Panc1 (cell line): ENCODE data around the gene SEBOX. TPM values are rescaled to one million over a fixed set of nuclear protein-coding genes. Genes with fewer than 3 reads are reported as not detected.

Experiments
- ATAC-seq: fragments of 200-7000 bp; cut with Tn5 transposase; 2 replicates; pipeline ENCODE4 v1.9.1; 2020; ENCODE audit warnings: mild to moderate bottlenecking, moderate library complexity
- BruUV-seq: library from RNA; stranded (reverse); fragments of 400-500 nt; replicated peaks from 2 replicates; lab custom pipeline; 2021; lab: Mats Ljungman, UMichigan
- CTCF ChIA-PET: fragments of 300-600 bp; sonication (Branson Sonifier 250); formaldehyde crosslinking; loops from one replicate; lab custom pipeline; 2022; ENCODE audit warnings: antibody characterized with exemption; lab: Charles Lee
- POLR2A ChIA-PET: fragments of 300-600 bp; sonication (Branson Sonifier 250); formaldehyde crosslinking; loops from one replicate; lab custom pipeline; 2022; ENCODE audit warnings: antibody characterized with exemption; lab: Charles Lee
- DNase-seq: peaks from one replicate; pipeline ENCODE4 v3.0.0-alpha.2; 2010; ENCODE audit warnings: low read depth, low spot score
- H3K27ac ChIP-seq: 2 replicates; pipeline ENCODE4 v1.5.1; 2011; ENCODE audit warnings: mild to moderate bottlenecking, low read length, inconsistent platforms
- H3K27me3 ChIP-seq: fragments of 200-500 bp; sonication (Bioruptor generic); 2 replicates; pipeline ENCODE4 v1.6.0; 2014; ENCODE audit warnings: low read length, inconsistent platforms; ENCODE audit not compliant: control insufficient read depth, insufficient read depth
- H3K36me3 ChIP-seq: fragments of 200-500 bp; sonication (Bioruptor generic); 2 replicates; pipeline ENCODE4 v1.5.1; 2014; ENCODE audit warnings: inconsistent platforms, mild to moderate bottlenecking, low read length, moderate library complexity; ENCODE audit not compliant: control insufficient read depth, insufficient read depth
- H3K4me1 ChIP-seq: 2 replicates; pipeline ENCODE4 v1.5.1; 2011; ENCODE audit warnings: inconsistent platforms, mild to moderate bottlenecking, low read length, moderate library complexity; ENCODE audit not compliant: control insufficient read depth, insufficient read depth
- H3K4me3 ChIP-seq, 2 experiments: 2 replicates each; pipeline ENCODE4 v1.5.1; 2011 to 2012; ENCODE audit warnings: low read depth in 2 of 2, low read length in 2 of 2, mild to moderate bottlenecking in 2 of 2, inconsistent platforms in 1 of 2, moderate library complexity in 1 of 2
- H3K9me3 ChIP-seq: fragments of 200-500 bp; sonication (Bioruptor generic); 2 replicates; pipeline ENCODE4 v1.5.1; 2014; ENCODE audit warnings: low read depth, mild to moderate bottlenecking, inconsistent platforms, low read length, moderate library complexity; ENCODE audit not compliant: control insufficient read depth, insufficient read depth
- POLR2AphosphoS5 ChIP-seq: IDR thresholded peaks from 2 replicates; pipeline ENCODE4 v1.6.1; 2012; ENCODE audit warnings: mild to moderate bottlenecking, low read depth, low read length, moderate library complexity
- SIN3A ChIP-seq: IDR thresholded peaks from 2 replicates; pipeline ENCODE4 v1.6.1; 2012; ENCODE audit warnings: low read depth, mild to moderate bottlenecking, low read length, moderate library complexity, borderline replicate concordance; ENCODE audit not compliant: insufficient read depth
- TCF7L2 ChIP-seq: IDR thresholded peaks from 2 replicates; pipeline ENCODE4 v1.6.1; 2011; ENCODE audit warnings: mild to moderate bottlenecking, low read depth, low read length, inconsistent platforms
- in situ Hi-C: cut with HindIII; loops from 2 replicates; pipeline ENCODE4 v1.10.0; 2016; ENCODE audit warnings: low sequenced_read_pairs, low pct_unique_long_range_greater_than_20kb
- intact Hi-C: fragments of 100-400 bp; cut with micrococcal nuclease; formaldehyde crosslinking; loops from one replicate; pipeline ENCODE4 v1.10.0; 2022; ENCODE audit not compliant: unreplicated experiment
- total RNA-seq: library from RNA; stranded (reverse); gene quantifications from one replicate; pipeline ENCODE4 v1.2.1, GENCODE V29; 2021; ENCODE audit not compliant: unreplicated experiment
- TF ChIP-seq, protein P1 (sequence below), 2 experiments: IDR thresholded peaks; 2 replicates each; pipeline ENCODE4 v1.6.1; 2011 to 2012; ENCODE audit warnings: low read depth in 2 of 2, control low read depth in 1 of 2, low read length in 1 of 2, mild to moderate bottlenecking in 1 of 2, moderate library complexity in 1 of 2; ENCODE audit not compliant: insufficient read depth in 1 of 2
- TF ChIP-seq, protein P2 (sequence below): fragments of 450-650 bp; IDR thresholded peaks from 2 replicates; pipeline ENCODE4 v1.5.1; 2017; ENCODE audit warnings: mild to moderate bottlenecking

Gene SEBOX
- total RNA-seq, 1 experiment from 2014 or later, result not detected

DNA sequence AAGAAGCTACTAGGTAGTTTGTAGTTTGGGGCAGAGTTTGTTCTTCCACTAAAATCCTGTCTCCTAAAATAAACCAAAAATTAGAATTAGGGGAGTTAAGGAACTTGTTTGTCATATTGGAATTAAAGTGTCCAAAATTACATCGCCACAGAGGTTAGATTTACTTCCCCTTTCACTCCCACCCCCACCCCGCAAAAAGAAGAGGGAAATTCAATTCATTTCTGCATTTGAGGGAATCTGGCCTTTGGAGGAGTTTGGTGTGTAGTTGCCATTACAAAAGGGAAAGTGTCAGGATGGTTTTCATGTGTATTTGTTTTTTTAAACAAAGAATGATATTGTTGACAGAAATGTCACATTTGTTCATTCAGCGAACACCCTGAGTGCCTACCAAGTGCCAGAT, 40.2 kb downstream of the SEBOX start:
- no TSS peak for BruUV-seq
- Histone ChIP-seq H3K4me1 (peaks cover 18% of the 10 kb centered on the region; the same call in 1 of the 2 replicates), H3K27me3 (no peaks in the 10 kb centered on the region), H3K36me3 (no peaks in the 10 kb centered on the region), H3K27ac (no peak overlapping the region), H3K9me3 (no peaks in the 10 kb centered on the region), H3K4me3 (no peak overlapping the region)
- intact Hi-C loops (no loop called here), in situ Hi-C loops (no loop called here)
- POLR2A ChIA-PET, result interaction anchor here (0.6 to 1.5 kb wide), 2 partner anchors 11 to 65 kb away, joined by 4 to 9 read pairs; partner anchors contain the start of genes IFT20 and TNFAIP1
- no peak for DNase-seq
- TF ChIP-seq TCF7L2, result no peak
- no peak for TF ChIP-seq POLR2AphosphoS5
- TF ChIP-seq, protein P1, sequence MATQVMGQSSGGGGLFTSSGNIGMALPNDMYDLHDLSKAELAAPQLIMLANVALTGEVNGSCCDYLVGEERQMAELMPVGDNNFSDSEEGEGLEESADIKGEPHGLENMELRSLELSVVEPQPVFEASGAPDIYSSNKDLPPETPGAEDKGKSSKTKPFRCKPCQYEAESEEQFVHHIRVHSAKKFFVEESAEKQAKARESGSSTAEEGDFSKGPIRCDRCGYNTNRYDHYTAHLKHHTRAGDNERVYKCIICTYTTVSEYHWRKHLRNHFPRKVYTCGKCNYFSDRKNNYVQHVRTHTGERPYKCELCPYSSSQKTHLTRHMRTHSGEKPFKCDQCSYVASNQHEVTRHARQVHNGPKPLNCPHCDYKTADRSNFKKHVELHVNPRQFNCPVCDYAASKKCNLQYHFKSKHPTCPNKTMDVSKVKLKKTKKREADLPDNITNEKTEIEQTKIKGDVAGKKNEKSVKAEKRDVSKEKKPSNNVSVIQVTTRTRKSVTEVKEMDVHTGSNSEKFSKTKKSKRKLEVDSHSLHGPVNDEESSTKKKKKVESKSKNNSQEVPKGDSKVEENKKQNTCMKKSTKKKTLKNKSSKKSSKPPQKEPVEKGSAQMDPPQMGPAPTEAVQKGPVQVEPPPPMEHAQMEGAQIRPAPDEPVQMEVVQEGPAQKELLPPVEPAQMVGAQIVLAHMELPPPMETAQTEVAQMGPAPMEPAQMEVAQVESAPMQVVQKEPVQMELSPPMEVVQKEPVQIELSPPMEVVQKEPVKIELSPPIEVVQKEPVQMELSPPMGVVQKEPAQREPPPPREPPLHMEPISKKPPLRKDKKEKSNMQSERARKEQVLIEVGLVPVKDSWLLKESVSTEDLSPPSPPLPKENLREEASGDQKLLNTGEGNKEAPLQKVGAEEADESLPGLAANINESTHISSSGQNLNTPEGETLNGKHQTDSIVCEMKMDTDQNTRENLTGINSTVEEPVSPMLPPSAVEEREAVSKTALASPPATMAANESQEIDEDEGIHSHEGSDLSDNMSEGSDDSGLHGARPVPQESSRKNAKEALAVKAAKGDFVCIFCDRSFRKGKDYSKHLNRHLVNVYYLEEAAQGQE (IDR thresholded peaks at IDR 0.05; ENCODE audit: insufficient read depth in 1 of 2, low read depth in 2 of 2, low read length in 1 of 2), result no peak
- TF ChIP-seq, protein P2, sequence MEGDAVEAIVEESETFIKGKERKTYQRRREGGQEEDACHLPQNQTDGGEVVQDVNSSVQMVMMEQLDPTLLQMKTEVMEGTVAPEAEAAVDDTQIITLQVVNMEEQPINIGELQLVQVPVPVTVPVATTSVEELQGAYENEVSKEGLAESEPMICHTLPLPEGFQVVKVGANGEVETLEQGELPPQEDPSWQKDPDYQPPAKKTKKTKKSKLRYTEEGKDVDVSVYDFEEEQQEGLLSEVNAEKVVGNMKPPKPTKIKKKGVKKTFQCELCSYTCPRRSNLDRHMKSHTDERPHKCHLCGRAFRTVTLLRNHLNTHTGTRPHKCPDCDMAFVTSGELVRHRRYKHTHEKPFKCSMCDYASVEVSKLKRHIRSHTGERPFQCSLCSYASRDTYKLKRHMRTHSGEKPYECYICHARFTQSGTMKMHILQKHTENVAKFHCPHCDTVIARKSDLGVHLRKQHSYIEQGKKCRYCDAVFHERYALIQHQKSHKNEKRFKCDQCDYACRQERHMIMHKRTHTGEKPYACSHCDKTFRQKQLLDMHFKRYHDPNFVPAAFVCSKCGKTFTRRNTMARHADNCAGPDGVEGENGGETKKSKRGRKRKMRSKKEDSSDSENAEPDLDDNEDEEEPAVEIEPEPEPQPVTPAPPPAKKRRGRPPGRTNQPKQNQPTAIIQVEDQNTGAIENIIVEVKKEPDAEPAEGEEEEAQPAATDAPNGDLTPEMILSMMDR, result no peak
- no peak for ATAC-seq
- CTCF ChIA-PET, result interaction anchor here (1.0 kb wide), 1 partner anchor 91 kb away, joined by 4 read pairs; no protein-coding TSS in a partner anchor

DNA sequence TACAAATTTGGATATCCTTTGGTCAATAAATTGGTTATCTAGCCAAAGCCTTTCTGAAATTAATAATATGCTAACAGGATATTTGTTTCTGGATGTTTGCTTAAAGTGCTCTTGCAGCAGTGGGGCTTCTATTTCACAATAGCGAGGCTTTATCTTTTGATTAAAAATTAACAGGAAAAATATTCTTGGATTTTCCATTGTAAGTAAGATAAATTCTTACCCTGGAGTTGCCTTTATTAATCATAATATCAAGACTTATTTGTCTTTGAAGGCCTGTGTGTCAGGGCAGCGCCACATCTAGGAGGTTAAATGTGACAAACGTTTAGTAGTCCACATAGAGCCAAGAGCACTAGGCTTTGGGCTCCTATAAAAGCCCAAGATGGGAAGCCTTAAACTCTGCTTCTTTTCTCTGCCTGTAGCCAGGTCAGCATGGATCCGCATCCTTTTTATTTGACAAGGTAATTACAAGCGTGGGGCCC, 40.7 kb downstream of the SEBOX start:
- TF ChIP-seq, protein P1 (IDR thresholded peaks at IDR 0.05; ENCODE audit: insufficient read depth in 1 of 2, low read depth in 2 of 2, low read length in 1 of 2), result no peak
- TF ChIP-seq POLR2AphosphoS5, result no peak
- no peak for TF ChIP-seq TCF7L2
- no peak for TF ChIP-seq SIN3A
- TF ChIP-seq, protein P2, result no peak
- ChIA-PET POLR2A (no interaction called here), CTCF (no interaction called here)
- intact Hi-C loops, result no loop called here
- H3K36me3 ChIP-seq, result no peaks in the 10 kb centered on the region
- no peaks in the 10 kb centered on the region for H3K9me3 ChIP-seq
- BruUV-seq, result no TSS peak
- H3K27ac ChIP-seq, result no peak overlapping the region
- in situ Hi-C loops, result no loop called here
- peaks cover 18% of the 10 kb centered on the region; the same call in 1 of the 2 replicates for H3K4me1 ChIP-seq
- H3K4me3 ChIP-seq, result no peak overlapping the region
- H3K27me3 ChIP-seq, result no peaks in the 10 kb centered on the region
- DNase-seq, result no peak
- ATAC-seq, result no peak
